ENCODE measurements around the gene TSHR.

TSHR gene

GRCh38 chr14:81157431-81157830 is 202.0 kb downstream of the TSHR start:
- no peak overlapping the region for H3K4me3 ChIP-seq (ENCODE audit: low read depth, low read length)
- no peak for DNase-seq (ENCODE audit: low read depth, low spot score)
- CTCF ChIA-PET: interaction anchor here (2.0 to 6.1 kb wide), 2 partner anchors 13 to 161 kb away, joined by 11 to 48 read pairs; no protein-coding TSS in a partner anchor
- TF ChIP-seq CTCF (IDR thresholded peaks at IDR 0.05; ENCODE audit: insufficient read depth, low read length, missing control alignments): no peak
- POLR2A ChIA-PET: no interaction called here

- DNase-seq (ENCODE audit: low read depth, low spot score): no peak
- no peak overlapping the region for H3K4me3 ChIP-seq (ENCODE audit: low read depth, low read length)
- CTCF ChIA-PET: interaction anchor here (1.1 to 7.3 kb wide), 3 partner anchors 9 to 206 kb away, joined by 3 to 102 read pairs (median 48); partner anchors contain the start of gene TSHR
- TF ChIP-seq CTCF (IDR thresholded peaks at IDR 0.05; ENCODE audit: insufficient read depth, low read length, missing control alignments): no peak
- POLR2A ChIA-PET: interaction anchor here (1.1 kb wide), 1 partner anchor 58 kb away, joined by 4 read pairs; no protein-coding TSS in a partner anchor
Measured at GRCh38 chr14:81161088-81161487, 205.7 kb downstream of the TSHR start.

- ChIA-PET POLR2A (interaction anchor here (1.1 kb wide), 1 partner anchor 57 kb away, joined by 4 read pairs; no protein-coding TSS in a partner anchor), CTCF (interaction anchor here (1.0 to 7.3 kb wide), 4 partner anchors 9 to 206 kb away, joined by 3 to 102 read pairs (median 26); partner anchors contain the start of gene TSHR)
- no peak for DNase-seq (ENCODE audit: low read depth, low spot score)
- no peak for TF ChIP-seq CTCF (IDR thresholded peaks at IDR 0.05; ENCODE audit: insufficient read depth, low read length, missing control alignments)
- H3K4me3 ChIP-seq (ENCODE audit: low read depth, low read length): no peak overlapping the region
Measured at GRCh38 chr14:81161749-81162148, 206.3 kb downstream of the TSHR start.

GRCh38 chr14:81162941-81163340 is 207.5 kb downstream of the TSHR start:
- DNase-seq (ENCODE audit: low read depth, low spot score): no peak

GRCh38 chr14:81164167-81164774 is 208.8 kb downstream of the TSHR start:
- POLR2A ChIA-PET: interaction anchor here (0.7 kb wide), 1 partner anchor 171 kb away, joined by 3 read pairs; no protein-coding TSS in a partner anchor
- TF ChIP-seq CTCF (IDR thresholded peaks at IDR 0.05; ENCODE audit: insufficient read depth, low read length, missing control alignments): peak; percentile 59

More at GRCh38 chr14:81162941-81163340, 207.5 kb downstream of the TSHR start:
- POLR2A ChIA-PET: no interaction called here
- no peak overlapping the region for H3K4me3 ChIP-seq (ENCODE audit: low read depth, low read length)
- CTCF ChIA-PET: interaction anchor here (1.1 to 7.3 kb wide), 8 partner anchors 7 to 208 kb away, joined by 3 to 102 read pairs (median 10); partner anchors contain the start of gene TSHR
- no peak for TF ChIP-seq CTCF (IDR thresholded peaks at IDR 0.05; ENCODE audit: insufficient read depth, low read length, missing control alignments)

GRCh38 chr14:81165188-81165587 is 209.8 kb downstream of the TSHR start:
- no peak for TF ChIP-seq CTCF (IDR thresholded peaks at IDR 0.05; ENCODE audit: insufficient read depth, low read length, missing control alignments)
- ChIA-PET CTCF (interaction anchor here (0.9 to 7.3 kb wide), 5 partner anchors 10 to 299 kb away, joined by 3 to 102 read pairs (median 13); partner anchors contain the start of gene TSHR), POLR2A (no interaction called here)
- no peak overlapping the region for H3K4me3 ChIP-seq (ENCODE audit: low read depth, low read length)
- DNase-seq (ENCODE audit: low read depth, low spot score): no peak

More at GRCh38 chr14:81164167-81164774, 208.8 kb downstream of the TSHR start:
- DNase-seq (ENCODE audit: low read depth, low spot score): no peak
- H3K4me3 ChIP-seq (ENCODE audit: low read depth, low read length): no peak overlapping the region
- CTCF ChIA-PET: interaction anchor here (0.8 to 7.3 kb wide), 10 partner anchors 11 to 210 kb away, joined by 3 to 102 read pairs (median 6); partner anchors contain the start of gene TSHR

All from AG04449 (cell line).